HEK293 (cell line): Measurements from ENCODE around the gene YPEL4.

Experiments
- ZBTB26 ChIP-seq: fragments of 450-650 bp; formaldehyde crosslinking; optimal IDR thresholded peaks from 2 replicates; pipeline ENCODE3; 2016; ENCODE audit warnings: missing biosample characterization, mild to moderate bottlenecking, missing genetic modification characterization
- ZNF114 ChIP-seq: fragments of 450-650 bp; formaldehyde crosslinking; IDR thresholded peaks from 2 replicates; pipeline ENCODE4 v1.5.0; 2017; ENCODE audit warnings: missing biosample characterization, missing genetic modification characterization
- ZSCAN23 ChIP-seq: fragments of 450-650 bp; formaldehyde crosslinking; IDR thresholded peaks from 2 replicates; pipeline ENCODE4 v1.5.1; 2016; ENCODE audit warnings: missing biosample characterization, missing genetic modification characterization

- TF ChIP-seq ZBTB26 (tag by site-specific recombination): no peak
- TF ChIP-seq ZNF114 (tag by site-specific recombination): no peak
- TF ChIP-seq ZSCAN23 (tag by site-specific recombination): no peak
Measured at GRCh38 chr11:57638811-57639320, 10.8 kb downstream of the YPEL4 start.
